HEK293 (cell line): ENCODE measurements around the gene UGT2A1.

Experiments used
- CTCF ChIA-PET: fragments of 350-600 bp; formaldehyde crosslinking; extraction: SDS; loops from one replicate; lab custom pipeline; 2021; ENCODE audit warnings: antibody characterized with exemption; lab: Yijun Ruan, JAX
- POLR2A ChIA-PET: fragments of 300-600 bp; formaldehyde crosslinking; extraction: SDS; loops from one replicate; lab custom pipeline; 2020; ENCODE audit warnings: antibody characterized with exemption, inconsistent platforms; lab: Yijun Ruan, JAX
- H3K27ac ChIP-seq: fragments of 200-500 bp; sonication (Bioruptor generic); 2 replicates; pipeline ENCODE4 v1.5.1; 2014; ENCODE audit warnings: low read depth, low read length, control low read depth, inconsistent platforms; ENCODE audit errors: extremely low read depth
- H3K36me3 ChIP-seq, 2 experiments: fragments of 200-500 bp in 1 of 2; sonication (Bioruptor generic) in 1 of 2; 1 replicate in 1 of 2; 2 replicates in 1 of 2; pipeline ENCODE4 v1.5.1; 2014 to 2017; ENCODE audit warnings: inconsistent platforms in 2 of 2, low read length in 2 of 2; ENCODE audit not compliant: control insufficient read depth in 2 of 2, insufficient read depth in 1 of 2
- H3K4me1 ChIP-seq: fragments of 200-500 bp; sonication (Bioruptor generic); 2 replicates; pipeline ENCODE4 v1.5.1; 2014; ENCODE audit warnings: mild to moderate bottlenecking, low read length, inconsistent platforms; ENCODE audit not compliant: control insufficient read depth, insufficient read depth
- H3K4me3 ChIP-seq: 2 replicates; pipeline ENCODE4 v1.5.1; 2011; ENCODE audit warnings: low read depth, mild to moderate bottlenecking, control low read depth, low read length, moderate library complexity
- H3K9me3 ChIP-seq: fragments of 200-500 bp; sonication (Bioruptor generic); 2 replicates; pipeline ENCODE4 v1.5.1; 2014; ENCODE audit warnings: low read depth, low read length, inconsistent platforms; ENCODE audit not compliant: control insufficient read depth, insufficient read depth
- GLIS2 ChIP-seq: fragments of 450-650 bp; formaldehyde crosslinking; IDR thresholded peaks from 2 replicates; pipeline ENCODE4 v1.5.1; 2016; ENCODE audit warnings: missing biosample characterization, missing genetic modification characterization
- MEIS1 ChIP-seq: sonication (generic); formaldehyde crosslinking; IDR thresholded peaks from 2 replicates; pipeline ENCODE4 v1.8.1; 2022; ENCODE audit warnings: missing genetic modification reagents, mild to moderate bottlenecking, borderline replicate concordance
- PRDM2 ChIP-seq: fragments of 450-650 bp; formaldehyde crosslinking; IDR thresholded peaks from 2 replicates; pipeline ENCODE4 v1.5.1; 2016; ENCODE audit warnings: missing biosample characterization, missing genetic modification characterization, borderline replicate concordance
- ZNF174 ChIP-seq: fragments of 450-650 bp; formaldehyde crosslinking; IDR thresholded peaks from 2 replicates; pipeline ENCODE4 v1.5.0; 2017; ENCODE audit warnings: missing biosample characterization, mild to moderate bottlenecking, missing genetic modification characterization
- ZNF426 ChIP-seq: fragments of 450-650 bp; formaldehyde crosslinking; IDR thresholded peaks from 2 replicates; pipeline ENCODE4 v1.5.1; 2017; ENCODE audit warnings: missing biosample characterization, missing genetic modification characterization, mild to moderate bottlenecking, inconsistent platforms, moderate library complexity
- ZNF449 ChIP-seq: fragments of 450-650 bp; formaldehyde crosslinking; IDR thresholded peaks from 2 replicates; pipeline ENCODE4 v1.5.1; 2017; ENCODE audit warnings: missing biosample characterization, mild to moderate bottlenecking, missing genetic modification characterization, moderate library complexity
- ZNF473 ChIP-seq: fragments of 450-650 bp; formaldehyde crosslinking; IDR thresholded peaks from 2 replicates; pipeline ENCODE4 v1.5.1; 2017; ENCODE audit warnings: missing biosample characterization, missing genetic modification characterization
- ZNF510 ChIP-seq: fragments of 450-650 bp; formaldehyde crosslinking; IDR thresholded peaks from 2 replicates; pipeline ENCODE4 v1.5.1; 2018; ENCODE audit warnings: mild to moderate bottlenecking, missing genetic modification characterization, missing biosample characterization; ENCODE audit not compliant: insufficient replicate concordance
- ZNF530 ChIP-seq: fragments of 450-650 bp; formaldehyde crosslinking; IDR thresholded peaks from 2 replicates; pipeline ENCODE4 v1.5.1; 2016; ENCODE audit warnings: low read depth, missing biosample characterization, missing genetic modification characterization
- ZNF585B ChIP-seq: fragments of 450-650 bp; formaldehyde crosslinking; IDR thresholded peaks from 2 replicates; pipeline ENCODE4 v1.5.1; 2016; ENCODE audit warnings: missing biosample characterization, missing genetic modification characterization
- ZNF596 ChIP-seq: fragments of 450-650 bp; IDR thresholded peaks from 2 replicates; pipeline ENCODE4 v1.5.0; 2018; ENCODE audit warnings: missing biosample characterization, mild to moderate bottlenecking, missing genetic modification characterization, moderate library complexity
- ZNF747 ChIP-seq: fragments of 450-650 bp; formaldehyde crosslinking; IDR thresholded peaks from 2 replicates; pipeline ENCODE4 v1.5.1; 2016; ENCODE audit warnings: missing biosample characterization, missing genetic modification characterization
- ZNF76 ChIP-seq: fragments of 450-650 bp; formaldehyde crosslinking; IDR thresholded peaks from 2 replicates; pipeline ENCODE4; 2016; ENCODE audit warnings: low read depth, missing biosample characterization, missing genetic modification characterization, borderline replicate concordance
- ZNF776 ChIP-seq: fragments of 450-650 bp; formaldehyde crosslinking; IDR thresholded peaks from 2 replicates; pipeline ENCODE4 v1.5.0; 2017; ENCODE audit warnings: missing biosample characterization, missing genetic modification characterization, borderline replicate concordance
- ZSCAN23 ChIP-seq: fragments of 450-650 bp; formaldehyde crosslinking; IDR thresholded peaks from 2 replicates; pipeline ENCODE4 v1.5.1; 2016; ENCODE audit warnings: missing biosample characterization, missing genetic modification characterization
- ZXDB ChIP-seq: fragments of 450-650 bp; formaldehyde crosslinking; IDR thresholded peaks from 2 replicates; pipeline ENCODE4 v1.5.1; 2016; ENCODE audit warnings: missing biosample characterization, missing genetic modification characterization
- TF ChIP-seq, protein P1 (sequence below): fragments of 450-650 bp; formaldehyde crosslinking; IDR thresholded peaks from 2 replicates; pipeline ENCODE4 v1.5.1; 2017; ENCODE audit warnings: missing biosample characterization, missing genetic modification characterization
- TF ChIP-seq, protein P2 (sequence below): fragments of 450-650 bp; IDR thresholded peaks from 2 replicates; pipeline ENCODE4 v1.5.1; 2018; ENCODE audit warnings: missing biosample characterization, mild to moderate bottlenecking, missing genetic modification characterization
- TF ChIP-seq, protein P3 (sequence below): fragments of 450-650 bp; formaldehyde crosslinking; IDR thresholded peaks from 2 replicates; pipeline ENCODE4 v1.5.1; 2017; ENCODE audit warnings: missing biosample characterization, missing genetic modification characterization

UGT2A1 gene

GRCh38 chr4:69653147-69653546 is at the start of gene UGT2A1:
TSS of gene UGT2A1 (minus strand) at chr4:69653247. CDS start at chr4:69647644, 5,603 bp downstream.
- H3K27ac ChIP-seq, result no peak within 1 kb of the TSS
- no peaks in the 10 kb centered on the region for H3K4me1 ChIP-seq
- POLR2A ChIA-PET, result no interaction called here
- CTCF ChIA-PET, result no interaction called here
- H3K36me3 ChIP-seq, result no peaks in the 10 kb centered on the region
- H3K4me3 ChIP-seq, result no peak within 1 kb of the TSS
- TF ChIP-seq ZSCAN23 (tag by site-specific recombination), result no peak
- TF ChIP-seq ZNF747 (tag by site-specific recombination), result no peak
- TF ChIP-seq, protein P1, sequence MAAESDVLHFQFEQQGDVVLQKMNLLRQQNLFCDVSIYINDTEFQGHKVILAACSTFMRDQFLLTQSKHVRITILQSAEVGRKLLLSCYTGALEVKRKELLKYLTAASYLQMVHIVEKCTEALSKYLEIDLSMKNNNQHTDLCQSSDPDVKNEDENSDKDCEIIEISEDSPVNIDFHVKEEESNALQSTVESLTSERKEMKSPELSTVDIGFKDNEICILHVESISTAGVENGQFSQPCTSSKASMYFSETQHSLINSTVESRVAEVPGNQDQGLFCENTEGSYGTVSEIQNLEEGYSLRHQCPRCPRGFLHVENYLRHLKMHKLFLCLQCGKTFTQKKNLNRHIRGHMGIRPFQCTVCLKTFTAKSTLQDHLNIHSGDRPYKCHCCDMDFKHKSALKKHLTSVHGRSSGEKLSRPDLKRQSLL (tag by site-specific recombination), result no peak
- no peak for TF ChIP-seq ZNF510 (tag by site-specific recombination)
- TF ChIP-seq, protein P2, sequence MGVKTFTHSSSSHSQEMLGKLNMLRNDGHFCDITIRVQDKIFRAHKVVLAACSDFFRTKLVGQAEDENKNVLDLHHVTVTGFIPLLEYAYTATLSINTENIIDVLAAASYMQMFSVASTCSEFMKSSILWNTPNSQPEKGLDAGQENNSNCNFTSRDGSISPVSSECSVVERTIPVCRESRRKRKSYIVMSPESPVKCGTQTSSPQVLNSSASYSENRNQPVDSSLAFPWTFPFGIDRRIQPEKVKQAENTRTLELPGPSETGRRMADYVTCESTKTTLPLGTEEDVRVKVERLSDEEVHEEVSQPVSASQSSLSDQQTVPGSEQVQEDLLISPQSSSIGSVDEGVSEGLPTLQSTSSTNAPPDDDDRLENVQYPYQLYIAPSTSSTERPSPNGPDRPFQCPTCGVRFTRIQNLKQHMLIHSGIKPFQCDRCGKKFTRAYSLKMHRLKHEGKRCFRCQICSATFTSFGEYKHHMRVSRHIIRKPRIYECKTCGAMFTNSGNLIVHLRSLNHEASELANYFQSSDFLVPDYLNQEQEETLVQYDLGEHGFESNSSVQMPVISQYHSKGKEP, result no peak
- no peak for TF ChIP-seq ZNF174 (tag by site-specific recombination)
- TF ChIP-seq ZNF776 (tag by site-specific recombination), result no peak
- TF ChIP-seq MEIS1, result no peak
- no peak for TF ChIP-seq ZNF585B
- TF ChIP-seq, protein P3, sequence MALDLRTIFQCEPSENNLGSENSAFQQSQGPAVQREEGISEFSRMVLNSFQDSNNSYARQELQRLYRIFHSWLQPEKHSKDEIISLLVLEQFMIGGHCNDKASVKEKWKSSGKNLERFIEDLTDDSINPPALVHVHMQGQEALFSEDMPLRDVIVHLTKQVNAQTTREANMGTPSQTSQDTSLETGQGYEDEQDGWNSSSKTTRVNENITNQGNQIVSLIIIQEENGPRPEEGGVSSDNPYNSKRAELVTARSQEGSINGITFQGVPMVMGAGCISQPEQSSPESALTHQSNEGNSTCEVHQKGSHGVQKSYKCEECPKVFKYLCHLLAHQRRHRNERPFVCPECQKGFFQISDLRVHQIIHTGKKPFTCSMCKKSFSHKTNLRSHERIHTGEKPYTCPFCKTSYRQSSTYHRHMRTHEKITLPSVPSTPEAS (tag by site-specific recombination), result no peak
- no peak for TF ChIP-seq ZXDB (tag by site-specific recombination)
- TF ChIP-seq ZNF530 (tag by site-specific recombination), result no peak
- no peak for TF ChIP-seq GLIS2
- TF ChIP-seq ZNF596, result no peak
- no peak for TF ChIP-seq ZNF426
- no peak for TF ChIP-seq PRDM2
- TF ChIP-seq ZNF473, result no peak
- TF ChIP-seq ZNF76 (tag by site-specific recombination), result no peak
- no peak for TF ChIP-seq ZNF449
- no peaks in the 10 kb centered on the region for H3K9me3 ChIP-seq
